GM12878 (cell line): ENCODE data around the gene COQ4. TPM values are rescaled to one million over a fixed set of nuclear protein-coding genes. Genes with fewer than 3 reads are reported as not detected.

Source experiments
- ATAC-seq: fragments of 200-7000 bp; cut with Tn5 transposase; 3 replicates; pipeline ENCODE4 v1.9.1; 2020; ENCODE audit warnings: mild to moderate bottlenecking, moderate library complexity
- BruUV-seq: library from RNA; stranded (reverse); fragments of 400-500 nt; replicated peaks from 2 replicates; lab custom pipeline; 2021; lab: Mats Ljungman, UMichigan
- CTCF ChIA-PET: fragments of 300-600 bp; sonication (Branson Sonifier 250); formaldehyde crosslinking; extraction: SDS; loops from one replicate; lab custom pipeline; 2021; ENCODE audit warnings: inconsistent platforms; lab: Yijun Ruan, JAX
- POLR2A ChIA-PET: fragments of 350-600 bp; formaldehyde crosslinking; extraction: SDS; loops from one replicate; lab custom pipeline; 2021; ENCODE audit warnings: inconsistent platforms; lab: Charles Lee
- RAD21 ChIA-PET: fragments of 300-600 bp; sonication (Branson Sonifier 250); formaldehyde crosslinking; loops from one replicate; lab custom pipeline; 2023; ENCODE audit warnings: antibody characterized with exemption; ENCODE audit not compliant: unreplicated experiment; lab: Charles Lee
- SMC1A ChIA-PET: fragments of 300-600 bp; sonication (Branson Sonifier 250); formaldehyde crosslinking; loops from one replicate; lab custom pipeline; 2023; ENCODE audit not compliant: unreplicated experiment, uncharacterized antibody; lab: Charles Lee
- DNase-seq: peaks from one replicate; pipeline ENCODE4 v3.0.0-alpha.2; 2011; ENCODE audit warnings: low read depth, low spot score
- FAIRE-seq: peaks from 3 replicates; lab custom pipeline; 2011; peaks lifted over from hg19 to GRCh38; lab: Jason Lieb, UNC
- H2AFZ ChIP-seq: 2 replicates; pipeline ENCODE4 v1.6.0; 2011; ENCODE audit warnings: low read depth, low read length, control low read depth; ENCODE audit not compliant: control insufficient read depth
- H3K27ac ChIP-seq: 2 replicates; pipeline ENCODE4 v1.5.1; 2011; ENCODE audit warnings: control low read depth; ENCODE audit not compliant: control insufficient read depth, insufficient read depth
- H3K27me3 ChIP-seq, 2 experiments: replicated peaks in 1 of 2; 2 replicates each; pipeline versions ENCODE4 v1.6.0 to v1.6.1; 2011; ENCODE audit warnings: low read length in 1 of 2; ENCODE audit not compliant: control insufficient read depth in 2 of 2, insufficient read depth in 2 of 2
- H3K36me3 ChIP-seq, 2 experiments: 2 replicates each; pipeline ENCODE4 v1.5.1; 2011; ENCODE audit warnings: low read length in 1 of 2; ENCODE audit not compliant: control insufficient read depth in 2 of 2, insufficient read depth in 2 of 2
- H3K4me1 ChIP-seq: 2 replicates; pipeline ENCODE4 v1.6.1; 2011; ENCODE audit warnings: mild to moderate bottlenecking, low read length, moderate library complexity, mixed read lengths; ENCODE audit not compliant: control insufficient read depth, insufficient read depth
- H3K4me2 ChIP-seq: 2 replicates; pipeline ENCODE4 v1.6.0; 2011; ENCODE audit warnings: control low read depth; ENCODE audit not compliant: control insufficient read depth, insufficient read depth
- H3K4me3 ChIP-seq: fragments of 200-600 bp; sonication (generic); 2 replicates; pipeline ENCODE4 v1.5.1; 2016
- H3K79me2 ChIP-seq: 2 replicates; pipeline ENCODE4 v1.6.0; 2011; ENCODE audit warnings: low read length; ENCODE audit not compliant: control insufficient read depth, insufficient read depth
- H3K9ac ChIP-seq: 2 replicates; pipeline ENCODE4 v1.8.0; 2011; ENCODE audit warnings: low read length, control low read depth, mixed read lengths; ENCODE audit not compliant: control insufficient read depth, insufficient read depth
- H3K9me3 ChIP-seq: replicated peaks from 3 replicates; pipeline ENCODE4 v1.5.1; 2011; ENCODE audit warnings: mild to moderate bottlenecking, low read length; ENCODE audit not compliant: control insufficient read depth, insufficient read depth
- H4K20me1 ChIP-seq: 2 replicates; pipeline ENCODE4 v1.6.0; 2011; ENCODE audit not compliant: control insufficient read depth, insufficient read depth
- ATF7 ChIP-seq: fragments of 450-650 bp; IDR thresholded peaks from 2 replicates; pipeline ENCODE4 v1.6.1; 2016; ENCODE audit warnings: low read depth, mild to moderate bottlenecking
- BHLHE40 ChIP-seq, 2 experiments: fragments of 450-650 bp in 1 of 2; IDR thresholded peaks; 2 replicates each; pipeline ENCODE4 v1.6.1; 2011 to 2017; ENCODE audit warnings: low read depth in 2 of 2, borderline replicate concordance in 1 of 2, improper control_type of control experiment in 1 of 2, low read length in 1 of 2, mild to moderate bottlenecking in 1 of 2
- CHD1 ChIP-seq: IDR thresholded peaks from 2 replicates; pipeline ENCODE4 v1.6.1; 2012; ENCODE audit warnings: low read depth, low read length, improper control_type of control experiment
- CUX1 ChIP-seq: IDR thresholded peaks from 2 replicates; pipeline ENCODE4 v1.6.1; 2012; ENCODE audit warnings: improper control_type of control experiment, low read depth, low read length; ENCODE audit not compliant: insufficient replicate concordance
- DPF2 ChIP-seq: fragments of 450-650 bp; IDR thresholded peaks from 2 replicates; pipeline ENCODE4 v1.6.1; 2017; ENCODE audit warnings: mild to moderate bottlenecking
- E2F8 ChIP-seq: fragments of 450-650 bp; IDR thresholded peaks from 2 replicates; pipeline ENCODE4 v1.6.1; 2018; ENCODE audit warnings: mild to moderate bottlenecking, low read depth, moderate library complexity; ENCODE audit not compliant: partially characterized antibody
- ELK1 ChIP-seq: IDR thresholded peaks from 2 replicates; pipeline ENCODE4 v1.6.1; 2012; ENCODE audit warnings: low read depth, low read length, improper control_type of control experiment
- SIX5 ChIP-seq: IDR thresholded peaks from 2 replicates; pipeline ENCODE4 v1.6.1; 2011; ENCODE audit warnings: mild to moderate bottlenecking, low read depth, low read length, moderate library complexity; ENCODE audit not compliant: severe bottlenecking
- TCF12 ChIP-seq: IDR thresholded peaks from 2 replicates; pipeline ENCODE4 v1.6.1; 2011; ENCODE audit warnings: low read depth, mild to moderate bottlenecking, low read length
- TCF3 ChIP-seq: IDR thresholded peaks from 2 replicates; pipeline ENCODE4 v1.6.1; 2012; ENCODE audit warnings: low read depth, mild to moderate bottlenecking, low read length, borderline replicate concordance; ENCODE audit not compliant: insufficient read depth
- WGBS: methylation state at CpG from one replicate; pipeline ENCODE4 v1.1.6; 2016; ENCODE audit warnings: low lambda C conversion rate; ENCODE audit not compliant: insufficient replicate concordance, insufficient coverage; ENCODE audit errors: missing lambda C conversion rate; 5-methylcytosine and 5-hydroxymethylcytosine counted together
- in situ Hi-C: fragments of 300-500 bp; cut with MboI; formaldehyde crosslinking; loops from 9 replicates; pipeline ENCODE4 v1.14.3; 2018; ENCODE audit warnings: mixed read lengths
- intact Hi-C: fragments of 100-400 bp; cut with micrococcal nuclease; formaldehyde crosslinking; loops from one replicate; pipeline ENCODE4 v1.14.2; 2022; ENCODE audit not compliant: unreplicated experiment
- polyA plus RNA-seq, 11 experiments: library from polyadenylated mRNA; depleted of rRNA in 4 of 11; unstranded in 6 of 11; stranded (reverse) in 5 of 11; fragments of >200 nt; fragmentation: Nextera tagmentation in 4 of 11; fragmentation: Illumina TruSeq in 1 of 11; extraction: Ambion mirVana in 4 of 11; extraction: Trizol in 1 of 11; gene quantifications; 1 replicate in 1 of 11; 2 replicates in 10 of 11; pipeline versions ENCODE4 v1.2.1 to v1.2.3, GENCODE V29; 2011 to 2016; ENCODE audit warnings: inconsistent platforms in 2 of 11, missing spikeins in 2 of 11, low read depth in 1 of 11
- total RNA-seq, 4 experiments: library from RNA; depleted of rRNA in 3 of 4; stranded (reverse); fragments of >200 nt in 3 of 4; fragmentation: Illumina TruSeq in 1 of 4; extraction: Trizol in 1 of 4; gene quantifications; 2 replicates each; pipeline versions ENCODE4 v1.2.1 to v1.2.3, GENCODE V29; 2013 to 2021

The COQ4 gene
- total and polyA plus RNA-seq, 10 of the 15 experiments (the other 5 are each of a cell fraction or from before 2014, with no cell fraction given) = 3.8 to 64.1 (median 38.6) TPM

GRCh38 chr9:128274245-128274644 is 48.4 kb upstream of the COQ4 start (continued):
- no peak for TF ChIP-seq CUX1

GRCh38 chr9:128275198-128276007 is 47.2 kb upstream of the COQ4 start, which contains the start of gene GOLGA2:
Gene GOLGA2, minus strand, starts transcription at chr9:128276007. Its CDS starts 31 bp downstream, at chr9:128275976.
- 2% methylated on average over 34 of the region's 57 CpGs for WGBS
- H2AFZ ChIP-seq = peak within 1 kb of the TSS; percentile 89
- peak within 1 kb of the TSS; percentile 89 for H3K27ac ChIP-seq
- peak within 1 kb of the TSS; percentile 99 for H3K4me3 ChIP-seq
- H3K9ac ChIP-seq = peak within 1 kb of the TSS; percentile 95
- peak within 1 kb of the TSS; percentile 97 for H3K4me2 ChIP-seq
- CTCF ChIA-PET = interaction anchor here (0.5 kb wide), 1 partner anchor 1351 kb away, joined by 3 read pairs; the partner anchor contains the start of gene NTMT1
- H3K36me3 ChIP-seq = peaks cover 2 to 7% of the 10 kb centered on the region in 2 experiments
- H4K20me1 ChIP-seq = no peaks in the 10 kb centered on the region
- BruUV-seq = no TSS peak
- H3K79me2 ChIP-seq = peaks cover 20% of the 10 kb centered on the region
- peak; percentile 86 for ATAC-seq
- 0 out of 2 replicates have a peak, but pooled peaks cover 4% of the 10 kb centered on the region for H3K4me1 ChIP-seq
- POLR2A ChIA-PET = interaction anchor here (0.6 to 1.3 kb wide), 12 partner anchors 10 to 203 kb away, joined by 3 to 7 read pairs (median 3); partner anchors contain the start of gene URM1
- SMC1A ChIA-PET = interaction anchor here (0.9 to 1.2 kb wide), 4 partner anchors 17 to 115 kb away, joined by 3 to 5 read pairs (median 4); partner anchors contain the start of gene BBLN
- RAD21 ChIA-PET = interaction anchor here (0.9 to 1.0 kb wide), 2 partner anchors 20 to 147 kb away, joined by 3 to 4 read pairs; no protein-coding TSS in a partner anchor
- in situ Hi-C loops = no loop called here
- no peaks in the 10 kb centered on the region for H3K27me3 ChIP-seq
- intact Hi-C loops = loop anchor here (1.0 kb wide), 1 partner anchor 47 kb away; the partner anchor contains the start of genes COQ4 and TRUB2
- no peaks in the 10 kb centered on the region for H3K9me3 ChIP-seq
- no peak for FAIRE-seq
- no peak for DNase-seq
- TF ChIP-seq SIX5 = no peak
- no peak for TF ChIP-seq E2F8
- TF ChIP-seq TCF3 = no peak
- TF ChIP-seq ELK1 = no peak
- peak in 1 of 2 experiments; percentile 22; a peak in 1 of 4 replicates for TF ChIP-seq BHLHE40 (IDR thresholded peaks at IDR 0.05; ENCODE audit: borderline replicate concordance in 1 of 2, low read depth in 2 of 2, low read length in 1 of 2)
- TF ChIP-seq DPF2 = 0 out of 2 replicates have a peak, but pooled peaks have one; percentile 41
- peak; percentile 42; the same call in 1 of the 2 replicates for TF ChIP-seq TCF12
- 0 out of 2 replicates have a peak, but pooled peaks have one; percentile 55 for TF ChIP-seq CHD1
- peak; percentile 90 for TF ChIP-seq ATF7
